ENCODE results near the gene NDUFAF8.

- TF ChIP-seq CTCF (IDR thresholded peaks at IDR 0.05) (no peak), POLR2A (IDR thresholded peaks at IDR 0.05) (no peak)
Observed at GRCh38 chr17:81192386-81193050, 46.6 kb upstream of the NDUFAF8 start.

All from uterus (tissue), 2 donors.